Keratinocyte (primary cell): ENCODE data around the gene RNASE7. TPM values are rescaled to one million over a fixed set of nuclear protein-coding genes. Genes with fewer than 3 reads are reported as not detected.

Experiments used
- DNase-seq: peaks from one replicate; pipeline ENCODE4 v3.0.0-alpha.2; 2011; ENCODE audit warnings: low read depth, missing footprints, low spot score
- FAIRE-seq: peaks from 2 replicates; lab custom pipeline; 2011; peaks lifted over from hg19 to GRCh38; lab: Jason Lieb, UNC
- H2AFZ ChIP-seq: 2 replicates; pipeline ENCODE4 v1.6.0; 2012; ENCODE audit warnings: low read length, control low read depth, inconsistent platforms; ENCODE audit not compliant: control insufficient read depth
- H3K27ac ChIP-seq: 2 replicates; pipeline ENCODE4 v1.5.1; 2011; ENCODE audit warnings: low read length; ENCODE audit not compliant: control insufficient read depth, insufficient read depth
- H3K27me3 ChIP-seq: 3 replicates; pipeline ENCODE4 v1.6.0; 2011; ENCODE audit warnings: low read length; ENCODE audit not compliant: control insufficient read depth, insufficient read depth; ENCODE audit errors: extremely low read depth
- H3K36me3 ChIP-seq, 2 experiments: 2 replicates in 1 of 2; 3 replicates in 1 of 2; pipeline ENCODE4 v1.5.1; 2011; ENCODE audit warnings: low read length in 2 of 2, mild to moderate bottlenecking in 1 of 2; ENCODE audit not compliant: control insufficient read depth in 2 of 2, insufficient read depth in 2 of 2; ENCODE audit errors: extremely low read depth in 1 of 2
- H3K4me1 ChIP-seq: 3 replicates; pipeline ENCODE4 v1.5.1; 2011; ENCODE audit warnings: low read length; ENCODE audit not compliant: control insufficient read depth, insufficient read depth; ENCODE audit errors: extremely low read depth
- H3K4me2 ChIP-seq: 3 replicates; pipeline ENCODE4 v1.6.0; 2011; ENCODE audit warnings: low read depth, low read length; ENCODE audit not compliant: control insufficient read depth, insufficient read depth; ENCODE audit errors: extremely low read depth
- H3K4me3 ChIP-seq, 3 experiments: fragments of 200-600 bp in 1 of 3; sonication (generic) in 1 of 3; 2 replicates in 2 of 3; 3 replicates in 1 of 3; pipeline ENCODE4 v1.5.1; 2011 to 2016; ENCODE audit warnings: low read length in 3 of 3, mild to moderate bottlenecking in 3 of 3, control low read depth in 2 of 3, inconsistent platforms in 1 of 3, low read depth in 1 of 3, mixed read lengths in 1 of 3, mixed run types in 1 of 3, moderate library complexity in 1 of 3; ENCODE audit not compliant: control insufficient read depth in 2 of 3, insufficient read depth in 2 of 3; ENCODE audit errors: extremely low read depth in 1 of 3
- H3K79me2 ChIP-seq: 2 replicates; pipeline ENCODE4 v1.6.0; 2012; ENCODE audit warnings: low read length; ENCODE audit not compliant: control insufficient read depth, insufficient read depth
- H3K9ac ChIP-seq: 3 replicates; pipeline ENCODE4 v1.6.0; 2011; ENCODE audit warnings: low read length; ENCODE audit not compliant: control insufficient read depth, insufficient read depth; ENCODE audit errors: extremely low read depth
- H3K9me1 ChIP-seq: 3 replicates; pipeline ENCODE4 v1.6.0; 2011; ENCODE audit warnings: low read length; ENCODE audit not compliant: control insufficient read depth, insufficient read depth; ENCODE audit errors: extremely low read depth
- H3K9me3 ChIP-seq: 2 replicates; pipeline ENCODE4 v1.5.1; 2012; ENCODE audit warnings: low read depth, low read length; ENCODE audit not compliant: control insufficient read depth
- H4K20me1 ChIP-seq: 3 replicates; pipeline ENCODE4 v1.6.0; 2011; ENCODE audit warnings: low read length; ENCODE audit not compliant: control insufficient read depth, insufficient read depth; ENCODE audit errors: extremely low read depth
- EZH2 ChIP-seq: IDR thresholded peaks from one replicate; pipeline ENCODE4 v1.6.1; 2012; ENCODE audit warnings: inconsistent platforms, mild to moderate bottlenecking, low read length, moderate library complexity
- dilution Hi-C: fragments of 300-500 bp; cut with MboI; formaldehyde crosslinking; loops from one replicate; pipeline ENCODE4 v1.7.0; 2020; ENCODE audit warnings: low sequenced_read_pairs; ENCODE audit not compliant: extremely low pct_ligation_motif_present
- polyA plus RNA-seq, 5 experiments: library from polyadenylated mRNA; depleted of rRNA in 3 of 5; stranded (reverse) in 3 of 5; stranded (forward) in 1 of 5; unstranded in 1 of 5; fragments of >200 nt; gene quantifications; 1 replicate in 1 of 5; 2 replicates in 3 of 5; 3 replicates in 1 of 5; pipeline versions ENCODE4 v1.2.1 to v1.2.3, GENCODE V29; 2011 to 2012; ENCODE audit warnings: missing spikeins in 2 of 5, low read depth in 1 of 5, low replicate concordance in 1 of 5
- TF ChIP-seq, protein P1 (sequence below), 3 experiments: IDR thresholded peaks in 1 of 3; conservative IDR thresholded peaks in 1 of 3; optimal IDR thresholded peaks in 1 of 3; 2 replicates in 2 of 3; 3 replicates in 1 of 3; pipeline versions ENCODE3 to v1.5.1; 2011; ENCODE audit warnings: low read length in 3 of 3, mild to moderate bottlenecking in 3 of 3, moderate library complexity in 2 of 3, control low read depth in 1 of 3, inconsistent platforms in 1 of 3; ENCODE audit not compliant: insufficient read depth in 2 of 3; ENCODE audit errors: extremely low read depth in 1 of 3

RNASE7 gene
- polyA plus RNA-seq, 1 donor (not counting 4 experiments of a cell fraction or from before 2014, with no cell fraction given): 17.4 TPM

DNA sequence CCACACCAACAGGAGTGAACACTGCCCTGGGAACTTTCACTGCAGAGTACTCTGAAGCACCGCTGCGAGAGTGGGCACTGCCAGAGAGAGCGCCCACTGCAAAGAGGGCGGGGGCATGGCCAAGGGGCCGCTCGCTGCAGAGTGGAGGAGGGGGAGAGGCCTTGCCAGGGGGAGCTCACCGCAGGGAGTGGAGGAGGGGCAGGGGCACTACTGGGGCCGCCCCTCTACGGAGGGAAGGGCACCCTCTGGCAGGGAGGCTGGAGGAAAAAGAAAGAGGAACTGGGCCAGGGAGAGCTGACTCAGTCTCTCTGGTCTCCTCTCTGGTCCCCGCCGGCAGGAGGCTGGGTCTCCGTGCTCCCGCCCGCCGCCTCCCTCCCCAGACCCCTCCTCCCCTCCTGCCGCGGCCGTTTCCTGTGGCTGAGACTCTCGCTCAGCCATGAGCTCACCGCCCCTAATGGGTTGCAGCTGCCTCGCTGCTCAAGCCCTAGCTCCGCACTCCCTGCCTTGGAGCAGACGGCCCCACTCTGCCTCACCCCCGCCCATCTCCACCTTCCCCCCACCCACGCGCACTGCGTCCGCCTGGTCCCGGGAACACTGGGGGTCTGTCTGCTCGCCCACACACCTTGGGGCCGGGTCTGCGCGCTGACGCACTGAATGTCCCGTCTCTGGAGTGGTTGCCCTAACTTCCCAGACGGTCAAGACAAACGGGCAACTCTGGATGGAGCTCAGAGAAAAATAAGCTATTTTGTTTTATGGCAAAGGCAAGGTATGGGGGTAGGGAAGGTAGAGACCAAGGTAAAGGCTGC lies 29.3 kb downstream of the RNASE7 start:
- Histone ChIP-seq H3K9me1 (no peaks in the 10 kb centered on the region), H3K79me2 (no peaks in the 10 kb centered on the region), H4K20me1 (no peaks in the 10 kb centered on the region), H2AFZ (peak overlapping the region; percentile 77), H3K36me3 (peaks cover 1 to 8% of the 10 kb centered on the region in 2 experiments), H3K27me3 (peaks cover 17% of the 10 kb centered on the region), H3K4me3 (peak overlapping the region; percentile 47 to 85 (median 80)), H3K27ac (peak overlapping the region; percentile 20), H3K9ac (peak overlapping the region; percentile 68), H3K4me1 (peaks cover 18% of the 10 kb centered on the region), H3K4me2 (peak overlapping the region; percentile 92), H3K9me3 (no peaks in the 10 kb centered on the region)
- dilution Hi-C loops: no loop called here
- DNase-seq (no peak), FAIRE-seq (no peak)
- no peak for TF ChIP-seq EZH2
- TF ChIP-seq, protein P1, sequence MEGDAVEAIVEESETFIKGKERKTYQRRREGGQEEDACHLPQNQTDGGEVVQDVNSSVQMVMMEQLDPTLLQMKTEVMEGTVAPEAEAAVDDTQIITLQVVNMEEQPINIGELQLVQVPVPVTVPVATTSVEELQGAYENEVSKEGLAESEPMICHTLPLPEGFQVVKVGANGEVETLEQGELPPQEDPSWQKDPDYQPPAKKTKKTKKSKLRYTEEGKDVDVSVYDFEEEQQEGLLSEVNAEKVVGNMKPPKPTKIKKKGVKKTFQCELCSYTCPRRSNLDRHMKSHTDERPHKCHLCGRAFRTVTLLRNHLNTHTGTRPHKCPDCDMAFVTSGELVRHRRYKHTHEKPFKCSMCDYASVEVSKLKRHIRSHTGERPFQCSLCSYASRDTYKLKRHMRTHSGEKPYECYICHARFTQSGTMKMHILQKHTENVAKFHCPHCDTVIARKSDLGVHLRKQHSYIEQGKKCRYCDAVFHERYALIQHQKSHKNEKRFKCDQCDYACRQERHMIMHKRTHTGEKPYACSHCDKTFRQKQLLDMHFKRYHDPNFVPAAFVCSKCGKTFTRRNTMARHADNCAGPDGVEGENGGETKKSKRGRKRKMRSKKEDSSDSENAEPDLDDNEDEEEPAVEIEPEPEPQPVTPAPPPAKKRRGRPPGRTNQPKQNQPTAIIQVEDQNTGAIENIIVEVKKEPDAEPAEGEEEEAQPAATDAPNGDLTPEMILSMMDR (optimal IDR thresholded peaks at IDR 0.05 in 1 of 3, IDR thresholded peaks at IDR 0.05 in 1 of 3, conservative IDR thresholded peaks at IDR 0.05 in 1 of 3; ENCODE audit: extremely low read depth in 1 of 3, insufficient read depth in 2 of 3, low read length in 3 of 3): no peak

DNA sequence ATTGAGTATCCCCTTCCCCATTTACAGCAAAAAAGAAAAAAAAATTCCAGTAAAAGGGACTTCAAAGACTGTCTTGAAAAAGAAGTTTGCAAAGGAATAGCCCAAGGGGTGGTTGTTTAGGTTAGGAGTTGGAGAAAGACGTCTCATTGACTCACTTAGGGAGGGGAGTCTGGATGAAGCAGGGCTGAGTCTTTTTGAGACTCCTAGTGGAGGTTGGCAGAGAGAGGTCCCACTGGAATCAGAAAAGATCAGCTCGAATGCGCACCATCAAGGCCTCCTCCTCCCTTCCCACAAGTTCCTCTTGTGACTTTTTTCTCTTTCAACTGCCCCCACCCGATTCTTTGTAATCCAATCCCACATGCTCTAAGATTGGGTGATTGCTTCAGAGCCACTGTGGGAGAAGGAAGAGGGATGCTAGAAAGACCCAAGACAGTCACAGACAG lies 29.9 kb downstream of the RNASE7 start:
- no peak overlapping the region for H3K9ac ChIP-seq
- TF ChIP-seq EZH2: no peak
- TF ChIP-seq, protein P1 (optimal IDR thresholded peaks at IDR 0.05 in 1 of 3, IDR thresholded peaks at IDR 0.05 in 1 of 3, conservative IDR thresholded peaks at IDR 0.05 in 1 of 3; ENCODE audit: extremely low read depth in 1 of 3, insufficient read depth in 2 of 3, low read length in 3 of 3): peak in 1 of 3 experiments; percentile 8
- no peaks in the 10 kb centered on the region for H4K20me1 ChIP-seq
- H3K4me3 ChIP-seq: peak overlapping the region in 1 of 3 experiments; percentile 85
- H3K9me3 ChIP-seq: no peaks in the 10 kb centered on the region
- H3K79me2 ChIP-seq: no peaks in the 10 kb centered on the region
- H3K27me3 ChIP-seq: peaks cover 17% of the 10 kb centered on the region
- H3K4me2 ChIP-seq: peak overlapping the region; percentile 92
- FAIRE-seq (peak; percentile 5), DNase-seq (no peak)
- dilution Hi-C loops: no loop called here
- no peak overlapping the region for H3K27ac ChIP-seq
- no peaks in the 10 kb centered on the region for H3K9me1 ChIP-seq
- peaks cover 2 to 8% of the 10 kb centered on the region in 2 experiments for H3K36me3 ChIP-seq
- peak overlapping the region; percentile 77 for H2AFZ ChIP-seq
- H3K4me1 ChIP-seq: peaks cover 18% of the 10 kb centered on the region
